Hepatic stellate cell (primary cell): ENCODE data around the gene STXBP2.

Experiments
- DNase-seq: peaks from one replicate; pipeline ENCODE4 v3.0.0; 2011; ENCODE audit warnings: low spot score

The STXBP2 gene

GRCh38 chr19:7679771-7680605 is 43.1 kb downstream of the STXBP2 start:
- no peak for DNase-seq

- DNase-seq, result peak; percentile 94
Observed at GRCh38 chr19:7680606-7681339, 43.9 kb downstream of the STXBP2 start, which contains the start of gene TRAPPC5. TRAPPC5 (plus strand) TSS chr19:7680833; CDS start chr19:7682254, 1,421 bp downstream.

- peak; percentile 83 for DNase-seq
Observed at GRCh38 chr19:7681340-7682174, 44.6 kb downstream of the STXBP2 start.

GRCh38 chr19:7682175-7682855 is 45.4 kb downstream of the STXBP2 start:
- DNase-seq, result no peak

GRCh38 chr19:7685546-7686445 is 48.9 kb downstream of the STXBP2 start:
- DNase-seq, result no peak

- no peak for DNase-seq
Observed at GRCh38 chr19:7687177-7687576, 50.3 kb downstream of the STXBP2 start.

- no peak for DNase-seq
Observed at GRCh38 chr19:7689165-7689564, 52.3 kb downstream of the STXBP2 start.

GRCh38 chr19:7690779-7691258 is 53.9 kb downstream of the STXBP2 start:
- DNase-seq, result no peak

- DNase-seq, result no peak
Observed at GRCh38 chr19:7691497-7691896, 54.6 kb downstream of the STXBP2 start.

- no peak for DNase-seq
Observed at GRCh38 chr19:7692417-7693088, 55.6 kb downstream of the STXBP2 start.

- no peak for DNase-seq
Observed at GRCh38 chr19:7694499-7694898, 57.6 kb downstream of the STXBP2 start.
